ENCODE data around the gene HEXD.

DNA sequence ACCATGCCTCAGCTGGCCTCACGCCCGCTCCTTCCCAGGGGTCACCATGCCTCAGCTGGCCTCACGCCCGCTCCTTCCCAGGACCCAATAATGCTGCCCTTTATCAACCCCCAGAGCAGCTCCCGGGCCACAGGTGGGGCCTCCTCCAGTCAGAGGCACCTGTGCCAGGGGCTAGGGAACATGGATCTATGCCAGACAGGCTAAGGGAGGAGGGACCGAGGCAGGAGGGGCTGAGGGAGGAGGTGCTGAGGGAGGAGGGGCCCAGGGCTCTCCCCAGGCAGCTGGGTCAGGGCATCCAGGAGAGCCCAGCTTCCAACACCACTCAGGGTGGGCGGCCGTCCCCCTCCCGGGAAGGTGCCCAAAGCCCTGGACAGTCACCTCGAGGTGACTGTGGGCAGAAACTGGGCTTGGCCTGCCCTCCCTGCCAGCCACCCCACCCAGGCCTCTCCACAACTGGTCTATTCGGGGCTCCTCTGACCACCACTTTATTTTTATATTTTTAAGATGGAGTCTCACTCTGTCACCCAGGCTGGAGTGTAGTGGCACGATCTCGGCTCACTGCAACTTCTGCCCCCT lies 27.2 kb upstream of the HEXD start:
- TF ChIP-seq, protein P1, sequence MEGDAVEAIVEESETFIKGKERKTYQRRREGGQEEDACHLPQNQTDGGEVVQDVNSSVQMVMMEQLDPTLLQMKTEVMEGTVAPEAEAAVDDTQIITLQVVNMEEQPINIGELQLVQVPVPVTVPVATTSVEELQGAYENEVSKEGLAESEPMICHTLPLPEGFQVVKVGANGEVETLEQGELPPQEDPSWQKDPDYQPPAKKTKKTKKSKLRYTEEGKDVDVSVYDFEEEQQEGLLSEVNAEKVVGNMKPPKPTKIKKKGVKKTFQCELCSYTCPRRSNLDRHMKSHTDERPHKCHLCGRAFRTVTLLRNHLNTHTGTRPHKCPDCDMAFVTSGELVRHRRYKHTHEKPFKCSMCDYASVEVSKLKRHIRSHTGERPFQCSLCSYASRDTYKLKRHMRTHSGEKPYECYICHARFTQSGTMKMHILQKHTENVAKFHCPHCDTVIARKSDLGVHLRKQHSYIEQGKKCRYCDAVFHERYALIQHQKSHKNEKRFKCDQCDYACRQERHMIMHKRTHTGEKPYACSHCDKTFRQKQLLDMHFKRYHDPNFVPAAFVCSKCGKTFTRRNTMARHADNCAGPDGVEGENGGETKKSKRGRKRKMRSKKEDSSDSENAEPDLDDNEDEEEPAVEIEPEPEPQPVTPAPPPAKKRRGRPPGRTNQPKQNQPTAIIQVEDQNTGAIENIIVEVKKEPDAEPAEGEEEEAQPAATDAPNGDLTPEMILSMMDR (IDR thresholded peaks at IDR 0.05) = no peak
- TF ChIP-seq POLR2A (IDR thresholded peaks at IDR 0.05) = no peak

Data from uterus (tissue), 2 donors.